Nucleus accumbens (tissue), 56 donors: ENCODE data around the gene DNHD1.

Experiments
- DNase-seq, 56 donors: peaks; one replicate each; lab custom pipeline; 2025; lab: John Stamatoyannopoulos, UW

Gene DNHD1, protein sequence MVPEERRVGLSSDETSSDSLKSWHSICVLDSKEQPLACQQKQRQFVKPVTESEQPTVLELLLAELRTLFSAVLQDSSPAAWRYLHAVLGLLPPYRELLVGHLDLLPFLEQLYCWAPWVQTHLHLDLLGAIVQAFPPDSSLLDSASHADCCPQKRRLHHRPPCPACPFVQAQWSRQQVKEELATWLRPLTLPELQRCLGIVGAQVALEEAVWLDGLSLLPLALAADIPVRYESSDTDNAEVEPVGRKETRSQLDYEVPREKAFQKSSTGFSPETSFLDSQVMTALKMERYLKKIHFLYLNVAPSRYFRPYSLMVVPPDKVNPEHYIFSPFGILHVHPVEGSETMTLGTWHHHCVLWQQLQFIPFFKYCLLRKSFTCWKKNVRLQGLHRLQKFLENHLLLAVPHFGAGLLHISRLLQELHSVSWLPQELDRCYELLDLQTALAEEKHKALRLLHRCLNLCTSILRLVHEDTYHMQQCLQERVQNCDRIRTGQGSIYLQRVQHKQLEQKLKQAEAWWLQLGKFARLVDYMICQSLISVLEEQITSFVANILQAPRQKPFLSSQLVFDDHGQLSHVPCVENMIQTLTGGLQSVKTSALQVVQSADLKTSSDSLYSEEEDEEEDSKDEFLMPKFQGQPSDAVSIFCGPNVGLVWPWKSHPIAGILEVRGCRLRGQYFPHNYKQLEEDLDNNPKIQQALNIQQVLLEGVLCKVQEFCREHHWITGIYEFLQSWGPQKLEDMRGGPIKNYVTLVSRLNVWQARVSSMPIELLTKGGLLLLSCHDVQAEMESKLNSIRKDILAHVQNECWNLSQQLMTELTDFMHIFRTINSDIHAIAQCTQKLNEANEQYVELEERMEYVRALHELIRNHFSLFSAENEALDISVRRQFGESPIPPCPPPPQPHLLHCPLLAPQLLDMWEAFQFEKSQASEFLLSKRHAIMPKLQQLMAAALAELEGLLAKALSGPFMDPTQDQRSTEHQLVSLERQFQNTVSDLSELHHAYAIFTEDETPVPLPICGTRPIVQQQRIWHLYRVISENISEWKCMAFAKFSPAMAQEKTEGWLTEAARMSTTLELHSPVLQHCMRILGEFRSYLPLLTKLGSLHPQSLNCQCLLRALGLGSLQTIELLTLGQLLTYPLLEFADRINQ (N-terminal part only)

DNA sequence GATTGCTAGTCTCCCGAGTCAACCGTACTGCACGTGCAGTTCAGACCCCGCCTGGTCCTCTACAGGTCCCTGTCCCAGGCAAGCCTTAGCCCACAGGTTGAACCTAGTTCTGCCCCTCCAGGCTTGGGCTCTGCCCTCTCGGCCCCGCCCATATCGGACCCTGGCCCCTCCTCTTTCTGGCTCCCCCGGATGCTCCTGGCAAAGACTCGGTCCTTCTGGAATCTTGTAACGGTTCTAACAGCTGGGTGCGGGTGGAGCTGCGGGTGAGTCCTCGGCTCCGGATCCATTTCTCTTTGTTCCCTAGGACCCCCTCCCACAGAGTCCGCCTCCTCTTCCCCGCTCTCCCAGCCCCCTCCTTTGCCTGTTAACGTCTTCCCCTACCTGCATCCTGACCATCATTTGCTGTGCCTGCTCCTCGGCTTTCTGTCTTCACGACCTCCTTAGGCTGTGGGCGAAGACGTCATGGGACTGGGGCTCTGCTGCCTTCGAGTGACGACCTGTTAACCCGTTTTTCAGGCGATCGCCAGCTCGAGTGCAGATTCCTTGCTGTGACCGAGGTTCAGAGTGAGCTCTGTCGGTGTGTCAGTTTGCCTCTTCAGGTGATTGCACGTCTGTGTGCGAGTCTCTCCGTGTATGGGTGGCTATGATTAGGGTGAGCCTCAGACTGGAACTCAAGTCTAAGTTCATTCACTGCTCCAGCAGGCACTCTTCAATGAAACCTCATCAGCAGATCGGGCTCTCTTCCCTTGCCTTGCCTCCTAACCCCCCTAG, at the start of gene DNHD1:
Gene DNHD1, plus strand, starts transcription at position 212 of the 771 bp plus-strand sequence. CDS start 936 bp downstream, outside the sequence.
- peak in 7 of 56 donors; percentile 16 to 67 (median 23) for DNase-seq

DNA sequence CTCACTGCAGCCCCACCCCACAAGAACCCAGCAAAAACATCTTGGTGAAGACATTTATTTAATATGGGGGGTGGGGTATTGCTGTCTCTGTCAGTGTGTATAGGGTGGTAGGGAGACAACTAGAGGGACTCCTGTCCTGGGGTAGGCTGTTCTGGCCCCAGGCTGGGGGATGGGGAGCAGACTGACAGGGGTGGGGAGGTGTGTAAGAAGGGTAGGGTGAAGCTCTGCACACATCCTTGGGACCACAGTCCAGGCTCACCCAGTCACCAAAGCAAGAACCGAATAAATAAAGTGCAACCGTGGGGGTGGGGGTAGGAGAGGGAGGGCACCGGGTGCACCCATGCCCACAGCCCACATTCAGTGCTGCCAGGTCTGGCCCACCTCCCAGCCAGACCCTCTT, 48.5 kb upstream of the DNHD1 start:
- no peak for DNase-seq

DNA sequence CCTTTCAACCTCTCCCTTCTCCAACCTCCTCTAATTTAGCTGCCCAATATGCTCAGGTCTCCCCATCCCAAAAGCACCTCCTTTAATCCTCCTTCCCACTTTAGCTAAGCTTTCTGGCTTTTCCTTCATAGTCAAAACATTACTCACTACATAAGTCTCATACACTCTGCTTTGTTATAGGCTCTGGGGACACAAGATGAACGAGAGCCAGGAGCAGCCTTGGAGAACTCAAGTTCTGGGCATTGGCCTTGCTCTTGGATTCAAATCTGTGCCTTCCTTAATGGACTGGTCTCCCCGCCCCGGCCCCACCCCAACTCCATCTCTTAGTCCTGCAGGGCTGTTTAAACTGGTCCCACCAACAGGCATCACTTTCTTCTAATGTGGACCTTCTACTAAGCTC, 44.9 kb upstream of the DNHD1 start:
- DNase-seq, result no peak

DNA sequence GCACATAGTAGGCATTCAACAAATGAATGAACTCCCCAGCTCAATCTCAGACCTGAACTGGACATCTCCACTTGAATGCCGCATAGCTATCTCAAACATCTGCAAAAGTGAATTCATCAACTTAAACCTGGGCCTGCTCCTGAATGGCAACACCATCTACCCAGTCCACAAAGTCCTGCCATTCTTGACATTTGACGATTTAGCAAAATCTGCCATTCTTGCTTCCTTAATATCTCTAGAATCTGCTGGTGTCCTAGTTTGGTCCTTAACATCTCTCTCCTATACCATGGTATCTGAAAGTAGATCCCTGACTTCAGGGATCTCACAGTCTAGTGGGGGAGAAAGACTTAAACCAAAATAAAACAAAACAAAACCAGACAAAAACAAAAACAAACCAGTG, 43.9 kb upstream of the DNHD1 start:
- no peak for DNase-seq

DNA sequence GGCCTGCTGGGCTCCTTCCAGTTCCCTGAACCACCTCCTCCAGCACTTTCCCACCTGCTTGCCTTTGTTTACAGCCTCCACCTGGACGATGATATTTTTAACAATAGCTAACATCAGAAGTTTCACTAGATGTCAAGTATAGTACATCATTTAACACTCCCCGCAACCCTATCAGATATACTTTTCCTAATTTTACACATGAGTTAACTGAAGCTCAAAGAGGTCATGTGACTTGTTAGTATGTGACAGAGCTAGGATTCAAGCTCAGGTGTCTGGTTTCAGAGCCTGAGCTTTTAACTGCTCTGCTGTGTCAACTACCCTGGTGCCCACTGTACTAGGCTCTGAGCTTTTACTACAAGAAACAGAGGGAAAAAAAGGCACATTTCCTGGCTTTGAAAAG, 42.0 kb upstream of the DNHD1 start:
- no peak for DNase-seq

DNA sequence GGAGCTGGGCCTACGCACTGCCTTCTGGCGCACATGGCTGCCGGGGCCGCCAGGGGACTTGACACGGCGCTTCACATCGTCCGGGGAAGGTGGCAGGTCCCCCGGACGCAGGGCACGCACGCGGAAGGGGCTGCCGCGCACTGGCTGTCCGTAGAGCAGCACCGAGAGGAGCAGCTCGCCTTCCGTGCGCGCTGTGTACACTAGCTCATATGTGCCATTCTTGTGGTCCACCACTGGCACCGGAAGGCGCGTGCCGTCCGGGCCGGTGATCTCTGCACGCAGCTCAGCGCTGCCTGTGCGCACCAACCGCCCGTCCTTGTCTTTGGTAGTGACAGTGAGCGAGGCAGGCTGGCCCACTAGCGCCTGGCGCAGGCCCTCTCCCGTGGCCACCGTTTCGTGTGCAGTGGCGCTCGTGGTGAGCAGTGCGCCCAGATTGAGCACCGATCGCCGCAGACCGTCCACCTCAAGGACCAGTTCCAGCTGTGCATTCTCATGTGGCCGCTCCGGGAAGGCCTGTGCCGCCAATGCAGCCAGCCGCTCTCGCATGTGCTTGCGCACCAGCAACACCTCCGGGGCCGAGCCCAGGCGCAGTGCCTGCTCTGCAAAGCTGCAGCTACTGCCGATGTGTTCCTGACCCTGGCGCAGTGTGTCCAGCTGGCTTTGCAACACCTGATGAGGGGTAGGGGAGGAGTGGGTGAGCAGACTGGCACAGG, 40.6 kb upstream of the DNHD1 start:
- no peak for DNase-seq

DNA sequence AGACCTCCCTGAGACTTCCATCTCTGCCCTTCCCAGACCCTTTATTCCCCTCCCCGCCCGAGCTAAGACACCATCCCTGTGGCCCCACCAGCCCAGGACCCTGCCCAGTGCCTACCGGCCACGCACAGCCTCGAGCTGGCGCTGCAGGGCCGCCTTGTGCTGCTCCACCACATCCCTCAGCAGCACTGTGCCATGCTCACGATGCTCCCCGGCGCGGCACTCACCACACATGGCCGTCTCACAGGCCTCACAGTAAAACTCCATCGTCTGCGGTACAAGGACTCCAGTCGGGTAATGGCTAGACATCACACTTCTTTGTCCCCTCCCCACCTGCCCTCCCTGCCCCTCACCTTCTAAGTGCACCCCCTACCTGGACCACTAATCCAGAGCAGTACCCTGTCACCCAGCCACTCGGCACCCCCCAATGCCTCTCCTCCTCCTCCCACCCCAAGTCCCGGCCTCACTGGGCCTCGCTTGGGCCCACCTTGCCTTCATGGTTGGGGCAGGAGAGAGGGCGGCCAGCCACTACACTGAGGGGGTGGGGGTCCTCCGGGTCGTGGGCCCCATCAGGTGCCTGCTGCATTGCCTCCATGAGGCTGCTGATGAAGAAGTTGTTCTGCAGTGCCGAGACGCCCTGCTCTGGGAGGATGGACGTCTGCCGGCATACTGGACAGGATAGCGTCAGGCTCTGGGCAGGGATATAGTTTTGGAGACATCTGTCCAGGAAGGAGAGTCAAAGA, 39.3 kb upstream of the DNHD1 start:
- no peak for DNase-seq

DNA sequence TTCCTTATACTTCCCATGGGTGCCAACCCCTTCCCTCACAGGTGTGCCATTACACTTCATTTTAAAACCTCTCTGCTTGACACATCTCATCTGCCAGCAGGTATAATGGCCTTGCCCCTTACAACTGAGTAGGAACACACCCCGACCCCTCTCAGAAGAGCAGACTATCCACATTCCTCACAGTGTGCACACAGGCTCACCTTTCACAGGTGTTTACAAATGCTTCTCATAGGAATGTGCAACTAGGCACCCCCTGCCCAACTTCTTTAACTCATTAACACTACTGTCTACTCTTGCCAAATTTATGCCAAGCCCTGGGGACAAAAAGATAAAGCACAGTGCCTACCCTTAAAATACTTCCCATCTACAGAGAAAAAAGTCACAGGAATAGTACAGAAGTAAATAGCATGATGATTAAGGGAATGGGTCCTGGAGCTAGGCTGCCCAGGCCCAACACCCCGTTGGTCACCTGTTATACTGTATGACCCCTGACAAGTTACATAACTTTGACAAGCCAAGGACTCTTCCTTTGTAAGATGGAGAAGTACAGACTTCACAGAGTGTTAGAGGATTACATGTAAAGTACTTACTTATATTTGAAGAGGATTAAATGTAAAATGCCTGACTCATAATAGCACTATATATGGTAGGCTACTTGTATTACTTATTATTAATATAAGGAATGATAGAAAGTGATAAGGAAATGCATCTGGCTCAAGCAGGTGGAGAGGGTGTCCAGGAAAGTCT, 38.6 kb upstream of the DNHD1 start:
- no peak for DNase-seq

DNA sequence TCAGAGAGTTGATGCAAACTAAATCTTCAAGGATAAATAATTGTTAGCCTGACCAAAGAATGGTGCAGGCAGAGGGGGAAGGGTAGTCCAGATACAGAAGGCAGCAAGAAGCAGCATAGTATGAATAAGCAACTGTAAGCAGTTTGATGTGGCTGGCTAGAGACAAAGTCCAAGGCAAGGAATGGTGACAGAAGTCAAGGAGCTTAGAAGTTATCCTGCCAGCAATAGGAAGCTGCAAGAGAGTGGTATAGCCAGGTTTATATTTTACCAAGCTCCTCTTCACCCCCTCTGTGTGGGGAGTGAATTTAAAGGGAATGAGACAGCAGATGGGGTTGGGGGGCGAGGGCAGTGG, 38.0 kb upstream of the DNHD1 start:
- no peak for DNase-seq

DNA sequence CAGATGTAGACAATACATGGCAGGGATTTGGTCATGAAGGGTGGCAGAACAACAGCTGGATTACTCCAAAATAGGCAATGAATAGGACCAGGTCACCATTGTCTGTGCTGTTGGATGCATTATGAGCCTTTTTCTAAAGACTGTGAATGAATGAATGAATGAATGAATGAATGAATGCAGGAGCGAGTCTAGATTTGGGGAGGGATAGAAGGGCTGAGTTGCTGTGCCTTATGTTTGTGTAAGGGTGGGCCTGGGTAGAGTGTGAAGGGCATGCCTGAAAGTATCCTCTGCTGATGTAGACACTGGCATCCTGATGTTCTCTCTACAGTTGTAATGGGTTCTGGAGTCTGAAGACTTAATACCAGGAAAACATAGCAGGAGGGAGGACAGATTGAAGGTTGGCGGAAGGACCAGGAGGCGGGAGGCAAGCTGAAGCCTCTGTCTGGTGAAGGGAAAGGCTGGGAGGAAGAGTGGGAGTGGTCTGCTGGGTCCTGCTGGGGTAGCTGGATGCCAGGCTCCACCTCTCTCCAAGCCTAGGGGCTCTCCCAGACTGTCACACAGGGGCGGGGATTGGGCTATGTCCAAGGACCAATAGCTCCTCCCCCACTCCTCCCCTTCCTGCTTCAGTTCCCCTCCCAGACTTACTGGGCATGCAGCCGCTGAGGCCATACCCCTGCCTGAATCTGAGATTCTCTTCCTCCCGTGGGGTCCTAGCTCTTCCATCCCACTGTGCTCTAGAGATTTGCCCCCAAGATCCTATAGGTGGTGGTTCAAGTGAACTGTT, 28.2 kb upstream of the DNHD1 start:
- peak in 55 of 56 donors; percentile 10 to 95 (median 76) for DNase-seq

DNA sequence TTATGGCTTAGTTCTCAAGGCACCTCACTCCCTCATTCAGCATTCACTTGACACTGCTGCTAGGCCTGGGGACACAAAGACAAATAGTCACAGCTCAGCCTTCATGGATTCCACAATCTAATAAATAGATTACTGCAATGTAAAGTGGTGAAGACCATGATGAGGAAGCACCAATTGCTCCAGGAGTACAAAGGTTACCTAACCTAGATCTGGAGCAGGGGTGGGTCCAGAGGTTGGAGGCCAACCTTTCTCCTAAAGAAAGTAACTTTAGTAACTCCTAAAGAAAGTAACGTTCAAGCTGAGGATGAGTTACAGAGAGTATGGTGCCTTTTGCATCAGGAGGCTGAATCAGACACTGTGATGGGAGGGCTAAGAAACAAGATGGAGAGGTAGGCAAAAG, 27.5 kb upstream of the DNHD1 start:
- DNase-seq, result no peak

DNA sequence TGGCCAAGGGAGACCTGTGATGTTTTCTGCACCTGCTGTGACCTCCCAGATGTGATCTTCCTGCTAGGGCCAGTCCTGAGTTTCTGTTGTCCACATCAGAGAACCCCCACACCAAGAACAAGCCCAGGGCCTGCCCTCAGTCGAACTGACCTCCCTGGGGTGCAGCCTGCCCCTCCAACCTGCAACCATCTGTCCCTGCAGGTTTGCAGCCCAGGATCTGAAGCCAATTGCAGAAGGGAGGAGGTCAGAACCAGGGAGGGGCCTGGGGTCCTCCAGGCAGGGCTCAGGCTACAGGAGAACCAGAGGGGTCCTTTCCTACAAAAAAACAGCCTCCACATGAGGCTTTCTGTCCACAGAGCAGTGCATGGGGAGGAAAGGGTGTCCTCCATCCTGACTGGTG, 24.1 kb upstream of the DNHD1 start:
- DNase-seq, result no peak

DNA sequence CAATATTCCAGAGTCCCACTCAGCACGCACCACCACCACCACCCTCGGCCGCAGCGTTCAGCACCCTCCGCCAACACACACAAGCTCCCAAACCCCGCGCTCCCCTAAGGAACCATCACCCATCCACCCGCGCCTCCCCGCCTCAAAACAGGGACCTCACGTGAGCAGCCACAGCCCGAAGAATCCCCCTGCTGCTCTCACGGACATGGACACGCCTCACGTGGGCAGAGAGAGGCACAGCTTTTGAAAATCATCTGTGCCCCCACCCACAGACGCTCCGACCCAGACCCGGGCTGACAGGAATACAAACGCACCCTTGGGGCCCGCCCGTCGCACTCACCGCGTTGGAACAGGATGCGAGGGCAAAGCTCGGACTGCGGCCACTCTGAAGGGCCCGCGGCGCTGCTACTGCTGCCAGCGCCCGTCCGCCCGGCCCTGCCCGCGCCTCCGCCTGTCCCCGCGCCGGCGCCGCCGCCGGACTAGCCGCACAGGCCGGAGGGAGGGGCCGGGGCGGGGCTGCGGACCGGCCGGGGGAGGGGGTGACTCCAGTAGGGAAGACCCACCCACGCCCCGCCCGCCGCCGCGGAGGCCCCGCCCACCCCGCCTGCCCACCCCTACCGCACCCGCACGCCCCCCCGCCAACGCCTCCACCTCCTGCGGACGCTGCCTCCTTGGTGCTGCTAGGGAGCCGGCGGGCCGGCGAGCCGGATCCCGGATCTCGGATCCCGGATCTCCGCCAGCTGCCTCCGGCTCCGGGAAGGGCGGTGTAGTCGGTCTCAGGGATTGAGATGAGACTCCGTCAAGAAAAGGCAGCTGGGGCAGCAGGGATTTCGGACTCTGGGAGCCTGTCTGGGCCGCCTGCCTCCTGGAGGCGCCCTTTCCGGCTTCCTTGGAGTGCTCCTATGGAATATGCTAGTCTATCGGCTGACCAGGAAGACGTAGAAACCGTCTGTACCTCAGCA, 23.3 kb upstream of the DNHD1 start, which contains the start of gene TRIM3:
Gene TRIM3, minus strand, starts transcription at position 491 of the 962 bp plus-strand sequence. CDS start 8,246 bp downstream, outside the sequence.
- DNase-seq, result peak; percentile 42 to 97 (median 87)

DNA sequence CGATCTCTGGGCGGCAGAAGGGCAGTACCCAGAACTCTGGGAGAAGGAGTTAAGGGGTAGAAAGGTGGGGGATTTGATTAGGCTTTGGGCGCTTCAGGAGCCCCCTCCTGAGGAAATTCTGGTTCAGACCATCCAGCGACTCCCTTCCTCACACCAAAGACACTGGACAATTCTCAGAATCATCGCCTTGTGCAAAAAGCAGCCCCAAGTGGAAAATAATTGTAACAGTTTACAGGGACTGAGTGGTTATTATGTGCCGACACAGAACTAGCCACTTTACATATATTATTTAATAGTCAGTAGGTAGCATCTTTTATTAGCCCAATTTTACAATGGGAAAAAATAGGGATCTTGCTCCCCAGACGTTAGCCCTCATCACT, 22.7 kb upstream of the DNHD1 start:
- DNase-seq, result no peak

DNA sequence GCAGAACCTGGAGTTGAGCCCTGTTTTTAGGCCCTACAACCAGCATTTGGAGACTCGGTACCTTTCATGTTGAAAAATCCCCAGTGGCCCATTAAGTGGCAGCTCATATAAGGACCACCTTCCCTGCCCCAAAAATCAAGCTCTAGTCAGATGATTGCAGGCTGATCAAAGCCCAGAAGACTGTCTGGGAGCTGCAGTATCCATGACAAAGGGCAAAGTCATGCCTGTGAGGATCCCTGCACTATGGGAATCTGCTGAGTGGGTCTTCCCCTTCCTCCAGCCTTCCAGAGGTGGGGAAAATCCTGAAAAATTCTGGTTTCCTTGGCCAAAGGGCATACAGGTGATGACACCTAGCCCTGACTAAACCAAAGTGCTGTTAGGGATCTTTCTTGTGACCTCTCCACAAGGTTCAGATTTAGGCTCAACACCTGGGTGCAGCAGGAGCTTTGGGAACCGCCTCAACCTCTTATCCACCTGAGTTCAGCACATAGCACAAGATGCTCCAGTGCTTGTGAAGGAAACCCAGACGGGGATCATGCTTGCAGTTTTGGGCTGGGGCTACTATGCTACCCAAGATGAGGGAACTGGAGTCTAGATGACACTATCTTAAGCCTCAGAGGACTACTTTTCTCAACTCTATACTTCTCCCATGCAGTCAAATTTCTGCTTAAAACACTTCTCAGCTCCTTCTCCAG, 22.1 kb upstream of the DNHD1 start:
- DNase-seq, result no peak

DNA sequence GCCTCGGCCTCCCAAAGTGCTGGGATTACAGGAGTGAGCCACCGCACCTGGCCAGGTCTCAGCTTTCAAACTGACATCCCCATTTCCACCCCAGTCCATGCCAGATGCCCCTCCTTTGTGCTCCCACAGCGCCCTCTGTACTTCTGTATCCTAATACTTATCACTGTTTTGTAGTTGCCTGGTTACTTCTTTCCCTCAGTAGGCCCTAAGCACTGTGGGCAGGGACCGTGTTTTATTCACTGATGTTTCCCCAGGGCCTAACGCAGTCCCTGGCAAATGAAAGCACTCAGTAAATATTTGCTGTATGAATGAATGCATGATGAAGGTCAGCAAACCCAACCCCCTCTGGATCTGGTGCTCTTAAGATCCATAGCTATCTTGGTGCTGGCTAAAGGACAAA, 21.1 kb upstream of the DNHD1 start:
- no peak for DNase-seq
